ENCODE results near the gene NUP133. TPM values are rescaled to one million over a fixed set of nuclear protein-coding genes. Genes with fewer than 3 reads are reported as not detected.

The NUP133 gene
- total and polyA plus RNA-seq, 2 of the 4 experiments (the other 2 are of a cell fraction) = 13.4 to 30.5 TPM

GRCh38 chr1:229432905-229433304 lies 75.2 kb downstream of the NUP133 start:
- H2BK15ac ChIP-seq (ENCODE audit: low read depth, low read length) = no peak overlapping the region
- no peak overlapping the region for H3K56ac ChIP-seq (ENCODE audit: extremely low read depth, insufficient read depth, low read length)
- peak overlapping the region; percentile 19 for H2AK9ac ChIP-seq (replicated peaks; ENCODE audit: low read depth, low read length, poor library complexity)
- H3K18ac ChIP-seq (ENCODE audit: low read depth, low read length) = no peak overlapping the region
- H3K4me2 ChIP-seq (ENCODE audit: low read depth, low read length) = no peak overlapping the region
- H3K14ac ChIP-seq (replicated peaks; ENCODE audit: low read depth, low read length) = no peak overlapping the region
- H3K27ac ChIP-seq (ENCODE audit: insufficient read depth, low read length) = no peak overlapping the region
- H4K5ac ChIP-seq (ENCODE audit: low read depth, low read length) = no peak overlapping the region
- no TSS peak for BruUV-seq (replicated peaks)
- no peak overlapping the region for H2BK5ac ChIP-seq (ENCODE audit: low read depth, low read length, poor library complexity, severe bottlenecking)
- H3K36me3 ChIP-seq (ENCODE audit: control insufficient read depth, insufficient read depth, low read length) = no peaks in the 10 kb centered on the region; the same call in 1 of the 2 replicates
- no peak overlapping the region for H4K8ac ChIP-seq (ENCODE audit: low read depth in 2 of 2, low read length in 2 of 2)
- H2AFZ ChIP-seq (replicated peaks; ENCODE audit: low read length, poor library complexity) = no peak overlapping the region
- DNase-seq (no peak), ATAC-seq (ENCODE audit: low read depth) (no peak)
- dilution Hi-C loops (cut with HindIII; ENCODE audit: low sequenced_read_pairs, unreplicated experiment) = no loop called here
- no peak overlapping the region for H3K4ac ChIP-seq (ENCODE audit: low read depth, low read length)
- H3K9ac ChIP-seq (ENCODE audit: low read depth, low read length) = no peak overlapping the region
- no peaks in the 10 kb centered on the region; the same call in 1 of the 2 replicates for H3K4me1 ChIP-seq (ENCODE audit: control insufficient read depth, insufficient read depth, low read length)
- no peak overlapping the region for H3K23ac ChIP-seq (ENCODE audit: low read depth, low read length)
- H3K9me3 ChIP-seq (ENCODE audit: control insufficient read depth, insufficient read depth, low read length) = peaks cover 8% of the 10 kb centered on the region
- no peak overlapping the region for H4K91ac ChIP-seq (ENCODE audit: insufficient read depth, low read depth, low read length)
- H2AK5ac ChIP-seq (ENCODE audit: low read depth, low read length) = no peak overlapping the region
- WGBS, 2 experiments (ENCODE audit: extremely low coverage in 2 of 2, insufficient read length in 1 of 2) = 9% methylated on average over 25 of the region's 37 CpGs; no CpG with 5 or more reads in 1 of the 2 experiments
- no peak overlapping the region for H2BK20ac ChIP-seq (ENCODE audit: low read depth, low read length)
- no peak for TF ChIP-seq RCOR1 (IDR thresholded peaks at IDR 0.05; ENCODE audit: insufficient replicate concordance, low read length)
- TF ChIP-seq MXI1 (IDR thresholded peaks at IDR 0.05; ENCODE audit: borderline replicate concordance, low read depth, low read length) = no peak
- no peak for TF ChIP-seq SMC3 (IDR thresholded peaks at IDR 0.05; ENCODE audit: low read depth, low read length)
- TF ChIP-seq, protein P1, sequence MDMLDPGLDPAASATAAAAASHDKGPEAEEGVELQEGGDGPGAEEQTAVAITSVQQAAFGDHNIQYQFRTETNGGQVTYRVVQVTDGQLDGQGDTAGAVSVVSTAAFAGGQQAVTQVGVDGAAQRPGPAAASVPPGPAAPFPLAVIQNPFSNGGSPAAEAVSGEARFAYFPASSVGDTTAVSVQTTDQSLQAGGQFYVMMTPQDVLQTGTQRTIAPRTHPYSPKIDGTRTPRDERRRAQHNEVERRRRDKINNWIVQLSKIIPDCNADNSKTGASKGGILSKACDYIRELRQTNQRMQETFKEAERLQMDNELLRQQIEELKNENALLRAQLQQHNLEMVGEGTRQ (IDR thresholded peaks at IDR 0.05; ENCODE audit: low read depth, low read length) = no peak
- no peak for TF ChIP-seq MAZ (IDR thresholded peaks at IDR 0.05; ENCODE audit: borderline replicate concordance, low read depth, low read length)
- TF ChIP-seq CEBPB (IDR thresholded peaks at IDR 0.05; ENCODE audit: low read depth, low read length) = no peak
- TF ChIP-seq RAD21 (IDR thresholded peaks at IDR 0.05; ENCODE audit: low read length) = no peak
- no peak for TF ChIP-seq POLR2A (IDR thresholded peaks at IDR 0.05; ENCODE audit: low read depth, low read length)
- no peak for TF ChIP-seq BHLHE40 (IDR thresholded peaks at IDR 0.05; ENCODE audit: low read depth, low read length)
- H4K20me1 ChIP-seq (ENCODE audit: insufficient read depth, low read length) = no peaks in the 10 kb centered on the region; the same call in 1 of the 2 replicates
- H3K27me3 ChIP-seq (ENCODE audit: control insufficient read depth, insufficient read depth, low read length) = peaks cover 53% of the 10 kb centered on the region
- H3K9me1 ChIP-seq (ENCODE audit: insufficient read depth, low read length) = no peaks in the 10 kb centered on the region
- H3K4me3 ChIP-seq (ENCODE audit: insufficient read depth, low read depth, low read length) = no peak overlapping the region
- intact Hi-C loops (cut with micrococcal nuclease) = no loop called here
- no peak overlapping the region for H2BK120ac ChIP-seq (ENCODE audit: low read depth, low read length)
- H3K79me1 ChIP-seq (ENCODE audit: low read depth in 1 of 2, low read length in 2 of 2) = no peaks in the 10 kb centered on the region
- in situ Hi-C loops (cut with MboI; ENCODE audit: low sequenced_read_pairs) = no loop called here
- CTCF ChIA-PET = no interaction called here
- POLR2A ChIA-PET (ENCODE audit: unreplicated experiment) = no interaction called here
